HCT116 (cell line): Measurements from ENCODE around the gene PARP9. TPM values are rescaled to one million over a fixed set of nuclear protein-coding genes. Genes with fewer than 3 reads are reported as not detected.

Experiments used
- ATAC-seq: fragments of 200-7000 bp; cut with Tn5 transposase; 2 replicates; pipeline ENCODE4 v1.9.1; 2020; ENCODE audit warnings: mild to moderate bottlenecking, moderate library complexity
- BruUV-seq: library from RNA; stranded (reverse); fragments of 400-500 nt; replicated peaks from 2 replicates; lab custom pipeline; 2021; lab: Mats Ljungman, UMichigan
- CTCF ChIA-PET: fragments of 300-600 bp; sonication (Branson Sonifier 250); formaldehyde crosslinking; loops from one replicate; lab custom pipeline; 2021; ENCODE audit warnings: antibody characterized with exemption; lab: Charles Lee
- POLR2A ChIA-PET: fragments of 300-600, 350-600 bp; sonication (Branson Sonifier 250); formaldehyde crosslinking; loops from one replicate; lab custom pipeline; 2021; ENCODE audit warnings: antibody characterized with exemption; lab: Charles Lee
- RAD21 ChIA-PET, 2 experiments: fragments of 300-600 bp; sonication (Branson Sonifier 250); formaldehyde crosslinking; loops; one replicate each; lab custom pipeline; 2023; ENCODE audit warnings: low total read pairs in 2 of 2; ENCODE audit not compliant: uncharacterized antibody in 2 of 2, unreplicated experiment in 2 of 2, low non-redundant PET in 1 of 2; lab: Charles Lee
- DNase-seq: peaks from one replicate; pipeline ENCODE4 v3.0.0-alpha.2; 2010; ENCODE audit warnings: low read depth, low spot score
- H2AFZ ChIP-seq: fragments of 200-600 bp; shearing (Covaris generic), sonication (generic); 2 replicates; pipeline ENCODE4 v1.6.1; 2017; ENCODE audit warnings: low read depth, mixed run types, mixed read lengths, antibody characterized with exemption, low read length; ENCODE audit not compliant: poor library complexity, severe bottlenecking
- H3K27ac ChIP-seq: 2 replicates; pipeline ENCODE4 v1.5.1; 2012; ENCODE audit warnings: low read depth, low read length
- H3K27me3 ChIP-seq: fragments of 200-600 bp; sonication (generic); 2 replicates; pipeline ENCODE4 v1.6.1; 2016; ENCODE audit warnings: mixed run types, low read length, mixed read lengths; ENCODE audit not compliant: insufficient read depth
- H3K36me3 ChIP-seq, 2 experiments: fragments of 200-500 bp in 1 of 2; fragments of 200-600 bp in 1 of 2; sonication (Bioruptor generic) in 1 of 2; sonication (generic) in 1 of 2; 2 replicates each; pipeline versions ENCODE4 v1.5.1 to v1.6.1; 2014 to 2016; ENCODE audit warnings: low read length in 2 of 2, inconsistent platforms in 1 of 2, mixed read lengths in 1 of 2, mixed run types in 1 of 2; ENCODE audit not compliant: insufficient read depth in 2 of 2, control insufficient read depth in 1 of 2
- H3K4me1 ChIP-seq, 2 experiments: fragments of 200-600 bp in 1 of 2; sonication (generic) in 1 of 2; 2 replicates each; pipeline versions ENCODE4 v1.5.1 to v1.6.1; 2012 to 2017; ENCODE audit warnings: low read length in 2 of 2, inconsistent platforms in 1 of 2, mild to moderate bottlenecking in 1 of 2, mixed read lengths in 1 of 2, mixed run types in 1 of 2, moderate library complexity in 1 of 2; ENCODE audit not compliant: insufficient read depth in 2 of 2, control insufficient read depth in 1 of 2
- H3K4me2 ChIP-seq: fragments of 200-600 bp; sonication (generic); 2 replicates; pipeline ENCODE4 v1.6.1; 2017; ENCODE audit warnings: mixed run types, low read length, mixed read lengths
- H3K4me3 ChIP-seq, 2 experiments: fragments of 200-600 bp in 1 of 2; sonication (generic) in 1 of 2; replicated peaks in 1 of 2; 2 replicates each; pipeline ENCODE4 v1.5.1; 2011 to 2016; ENCODE audit warnings: low read length in 2 of 2, control low read depth in 1 of 2, low read depth in 1 of 2, mild to moderate bottlenecking in 1 of 2, mixed read lengths in 1 of 2, mixed run types in 1 of 2
- H3K79me2 ChIP-seq: fragments of 200-600 bp; sonication (generic); 2 replicates; pipeline ENCODE4 v1.6.1; 2017; ENCODE audit warnings: mild to moderate bottlenecking, mixed run types, low read length, moderate library complexity, mixed read lengths; ENCODE audit not compliant: insufficient read depth
- H3K9ac ChIP-seq: fragments of 200-600 bp; sonication (generic); 2 replicates; pipeline ENCODE4 v1.6.1; 2016; ENCODE audit warnings: low read length, mixed read lengths
- H3K9me2 ChIP-seq: fragments of 200-600 bp; sonication (generic), shearing (Covaris generic); 2 replicates; pipeline ENCODE4 v1.6.1; 2017; ENCODE audit warnings: mixed run types, mild to moderate bottlenecking, moderate library complexity; ENCODE audit not compliant: insufficient read depth
- H3K9me3 ChIP-seq, 2 experiments: fragments of 200-500 bp in 1 of 2; fragments of 200-600 bp in 1 of 2; sonication (Bioruptor generic) in 1 of 2; sonication (generic) in 1 of 2; 2 replicates each; pipeline ENCODE4 v1.6.1; 2014 to 2017; ENCODE audit warnings: low read length in 2 of 2, mixed read lengths in 2 of 2, inconsistent platforms in 1 of 2, low read depth in 1 of 2, mild to moderate bottlenecking in 1 of 2, mixed run types in 1 of 2, moderate library complexity in 1 of 2; ENCODE audit not compliant: control insufficient read depth in 1 of 2, insufficient read depth in 1 of 2
- H4K20me1 ChIP-seq: fragments of 200-600 bp; sonication (generic), shearing (Covaris generic); 2 replicates; pipeline ENCODE4 v1.6.1; 2017; ENCODE audit warnings: mixed run types, mild to moderate bottlenecking, moderate library complexity; ENCODE audit not compliant: insufficient read depth
- ATF3 ChIP-seq: IDR thresholded peaks from 2 replicates; pipeline ENCODE4 v1.6.1; 2012
- CBX3 ChIP-seq: IDR thresholded peaks from 2 replicates; pipeline ENCODE4 v1.6.1; 2012; ENCODE audit warnings: low read depth
- CTCF ChIP-seq, 3 experiments: fragments of 200-600 bp in 1 of 3; sonication (generic) in 1 of 3; IDR thresholded peaks in 2 of 3; conservative IDR thresholded peaks in 1 of 3; 2 replicates each; pipeline ENCODE4 v1.5.1; 2012 to 2017; ENCODE audit warnings: low read depth in 2 of 3, low read length in 2 of 3, antibody characterized with exemption in 1 of 3, borderline replicate concordance in 1 of 3, control low read depth in 1 of 3, mild to moderate bottlenecking in 1 of 3, mixed read lengths in 1 of 3, mixed run types in 1 of 3, moderate library complexity in 1 of 3; ENCODE audit not compliant: insufficient read depth in 1 of 3
- EGR1 ChIP-seq: IDR thresholded peaks from 2 replicates; pipeline ENCODE4 v1.6.1; 2012; ENCODE audit warnings: low read depth
- EZH2phosphoT487 ChIP-seq: fragments of 200-600 bp; IDR thresholded peaks from 2 replicates; pipeline ENCODE4 v1.6.1; 2018; ENCODE audit warnings: antibody characterized with exemption, borderline replicate concordance
- FOSL1 ChIP-seq: IDR thresholded peaks from 2 replicates; pipeline ENCODE4 v1.6.1; 2012; ENCODE audit warnings: low read depth
- JUND ChIP-seq: IDR thresholded peaks from 2 replicates; pipeline ENCODE4 v1.6.1; 2012
- MAX ChIP-seq: IDR thresholded peaks from 2 replicates; pipeline ENCODE4 v1.6.1; 2012
- POLR2AphosphoS5 ChIP-seq: IDR thresholded peaks from 2 replicates; pipeline ENCODE4 v1.6.1; 2011; ENCODE audit warnings: mild to moderate bottlenecking, low read depth, low read length, moderate library complexity
- RAD21 ChIP-seq: IDR thresholded peaks from 2 replicates; pipeline ENCODE4 v1.6.1; 2012; ENCODE audit warnings: low read depth, mild to moderate bottlenecking
- SP1 ChIP-seq: IDR thresholded peaks from 2 replicates; pipeline ENCODE4 v1.6.1; 2012; ENCODE audit warnings: low read depth
- TCF7L2 ChIP-seq: IDR thresholded peaks from 2 replicates; pipeline ENCODE4 v1.7.0; 2011; ENCODE audit warnings: borderline replicate concordance, inconsistent platforms; ENCODE audit not compliant: insufficient read depth, insufficient read length; ENCODE audit errors: extremely low read depth
- YY1 ChIP-seq: IDR thresholded peaks from 2 replicates; pipeline ENCODE4 v1.6.1; 2011; ENCODE audit warnings: low read length, low read depth, moderate library complexity, mild to moderate bottlenecking; ENCODE audit not compliant: insufficient replicate concordance; ENCODE audit errors: extremely low read depth
- ZBTB33 ChIP-seq: IDR thresholded peaks from 2 replicates; pipeline ENCODE4 v1.6.1; 2011; ENCODE audit warnings: mild to moderate bottlenecking, low read length, moderate library complexity; ENCODE audit not compliant: insufficient replicate concordance; ENCODE audit errors: extremely low read depth
- ZFX ChIP-seq: fragments of 450-650 bp; IDR thresholded peaks from 2 replicates; pipeline ENCODE4 v1.6.1; 2017
- ZNF274 ChIP-seq: fragments of 200-500 bp; sonication (Bioruptor generic); IDR thresholded peaks from 2 replicates; pipeline ENCODE4 v1.6.1; 2014; ENCODE audit warnings: mild to moderate bottlenecking, low read depth, low read length, inconsistent platforms
- intact Hi-C: fragments of 100-400 bp; cut with micrococcal nuclease; formaldehyde crosslinking; loops from 2 replicates; pipeline ENCODE4 v1.10.0; 2022
- total RNA-seq: library from RNA; stranded (reverse); gene quantifications from one replicate; pipeline ENCODE4 v1.2.1, GENCODE V29; 2021; ENCODE audit not compliant: unreplicated experiment

Gene PARP9
- total RNA-seq, 1 experiment from 2014 or later, result 9.5 TPM

GRCh38 chr3:122555275-122556071 is 8.6 kb downstream of the PARP9 start:
- RAD21 ChIA-PET, result interaction anchor here in 1 of 2 experiments (0.5 kb wide), 1 partner anchor 124 kb away, joined by 4 read pairs; no protein-coding TSS in a partner anchor
- CTCF ChIA-PET, result no interaction called here
- no peaks in the 10 kb centered on the region for H3K27me3 ChIP-seq
- H3K4me2 ChIP-seq, result no peak overlapping the region
- no peaks in the 10 kb centered on the region for H3K4me1 ChIP-seq
- no peaks in the 10 kb centered on the region for H4K20me1 ChIP-seq
- TF ChIP-seq RAD21 (no peak), ZFX (no peak), SP1 (no peak), FOSL1 (no peak), JUND (no peak), ZNF274 (no peak)
- H3K9ac ChIP-seq, result no peak overlapping the region
- POLR2A ChIA-PET, result no interaction called here
- intact Hi-C loops, result no loop called here
- no peak overlapping the region for H2AFZ ChIP-seq
- no peak overlapping the region for H3K4me3 ChIP-seq
- no peaks in the 10 kb centered on the region for H3K36me3 ChIP-seq
- H3K9me2 ChIP-seq, result no peaks in the 10 kb centered on the region
- DNase-seq (no peak), ATAC-seq (no peak)
- no peaks in the 10 kb centered on the region for H3K79me2 ChIP-seq
- H3K27ac ChIP-seq, result no peak overlapping the region
- no TSS peak for BruUV-seq
- H3K9me3 ChIP-seq, result no peaks in the 10 kb centered on the region

DNA sequence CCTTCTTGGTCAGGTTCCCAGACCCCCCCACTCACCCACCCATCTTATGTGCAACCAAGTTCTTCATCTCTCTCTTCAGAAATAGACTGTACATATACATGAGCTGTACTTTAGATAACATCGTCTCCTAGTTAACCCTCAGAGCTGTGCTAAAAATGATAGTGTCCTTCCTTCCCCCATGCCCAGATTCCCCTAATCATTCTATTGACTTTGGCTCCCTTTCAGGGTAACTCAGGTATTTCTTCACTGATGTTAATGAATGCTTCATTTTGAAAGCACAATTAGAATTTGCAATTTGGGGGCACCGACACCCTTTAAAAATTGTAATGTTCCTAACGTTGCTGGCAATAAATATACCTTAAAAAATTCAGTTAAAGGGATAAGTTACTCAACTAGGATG is 10.9 kb downstream of the PARP9 start:
- no peak for ATAC-seq
- no peaks in the 10 kb centered on the region for H3K36me3 ChIP-seq
- no peaks in the 10 kb centered on the region for H3K4me1 ChIP-seq
- H2AFZ ChIP-seq, result no peak overlapping the region
- POLR2A ChIA-PET, result no interaction called here
- no peak overlapping the region for H3K4me3 ChIP-seq
- no TSS peak for BruUV-seq
- H3K9me3 ChIP-seq, result no peaks in the 10 kb centered on the region
- no peaks in the 10 kb centered on the region for H3K27me3 ChIP-seq
- DNase-seq, result no peak
- intact Hi-C loops, result no loop called here
- H4K20me1 ChIP-seq, result no peaks in the 10 kb centered on the region
- H3K79me2 ChIP-seq, result no peaks in the 10 kb centered on the region
- no peak overlapping the region for H3K9ac ChIP-seq
- H3K4me2 ChIP-seq, result no peak overlapping the region
- CTCF ChIA-PET, result no interaction called here
- RAD21 ChIA-PET, result no interaction called here
- no peak overlapping the region for H3K27ac ChIP-seq
- H3K9me2 ChIP-seq, result no peaks in the 10 kb centered on the region
- TF ChIP-seq SP1 (no peak), CTCF (IDR thresholded peaks at IDR 0.05 in 2 of 3, conservative IDR thresholded peaks at IDR 0.05 in 1 of 3; ENCODE audit: borderline replicate concordance in 1 of 3, insufficient read depth in 1 of 3, low read depth in 2 of 3, low read length in 2 of 3) (no peak), POLR2AphosphoS5 (no peak), EGR1 (no peak), MAX (no peak), EZH2phosphoT487 (no peak), ATF3 (no peak), ZBTB33 (no peak), YY1 (no peak), TCF7L2 (no peak), ZNF274 (no peak), CBX3 (no peak)
